Coronary artery (tissue), 2 donors: ENCODE measurements around the gene AP2S1.

Experiments used
- DNase-seq: peaks from one replicate; pipeline ENCODE4 v3.0.0-alpha.2; 2017; ENCODE audit warnings: low spot score
- H3K27ac ChIP-seq, 2 donors: fragments of 200-600 bp; sonication (generic); one replicate each; pipeline ENCODE4 v1.5.1; 2016 to 2019
- H3K4me3 ChIP-seq: fragments of 200-600 bp; sonication (generic); 2 replicates; pipeline ENCODE4 v1.5.1; 2016; ENCODE audit warnings: mild to moderate bottlenecking, moderate library complexity
- CTCF ChIP-seq: fragments of 200-600 bp; sonication (generic); IDR thresholded peaks from one replicate; pipeline ENCODE4 v1.5.1; 2019; ENCODE audit warnings: antibody characterized with exemption

Gene AP2S1

GRCh38 chr19:46847528-46847927 lies 3.1 kb downstream of the AP2S1 start:
- H3K4me3 ChIP-seq: no peak overlapping the region
- no peak for DNase-seq
- TF ChIP-seq CTCF: no peak
- no peak overlapping the region for H3K27ac ChIP-seq

- no peak for TF ChIP-seq CTCF
- Histone ChIP-seq H3K4me3 (no peak overlapping the region), H3K27ac (peak overlapping the region in 1 of 2 donors; percentile 15)
- DNase-seq: no peak
These were observed 4.6 kb downstream of the AP2S1 start for GRCh38 chr19:46845959-46846459.

- no peak overlapping the region for H3K27ac ChIP-seq
- no peak for DNase-seq
These were observed 6.6 kb downstream of the AP2S1 start for GRCh38 chr19:46844067-46844489.

GRCh38 chr19:46842791-46843190 lies 7.9 kb downstream of the AP2S1 start:
- Histone ChIP-seq H3K27ac (peak overlapping the region; percentile 79 to 94), H3K4me3 (no peak overlapping the region)
- TF ChIP-seq CTCF: no peak
- DNase-seq: no peak

More at GRCh38 chr19:46844067-46844489, 6.6 kb downstream of the AP2S1 start:
- no peak overlapping the region for H3K4me3 ChIP-seq
- TF ChIP-seq CTCF: no peak

GRCh38 chr19:46841458-46842083 lies 9.1 kb downstream of the AP2S1 start:
- peak overlapping the region; percentile 79 to 94 for H3K27ac ChIP-seq
- TF ChIP-seq CTCF: no peak
- peak; percentile 91 for DNase-seq
- no peak overlapping the region for H3K4me3 ChIP-seq

GRCh38 chr19:46840498-46840942 lies 10.1 kb downstream of the AP2S1 start:
- Histone ChIP-seq H3K27ac (peak overlapping the region; percentile 79 to 94), H3K4me3 (no peak overlapping the region)

More at GRCh38 chr19:46840498-46840942, 10.1 kb downstream of the AP2S1 start:
- no peak for DNase-seq
- TF ChIP-seq CTCF: peak; percentile 90
